Measurements from ENCODE around the gene SCN2B. TPM values are rescaled to one million over a fixed set of nuclear protein-coding genes. Genes with fewer than 3 reads are reported as not detected.

The SCN2B gene
- total RNA-seq, 1 donor from 2014 or later = not detected

DNA sequence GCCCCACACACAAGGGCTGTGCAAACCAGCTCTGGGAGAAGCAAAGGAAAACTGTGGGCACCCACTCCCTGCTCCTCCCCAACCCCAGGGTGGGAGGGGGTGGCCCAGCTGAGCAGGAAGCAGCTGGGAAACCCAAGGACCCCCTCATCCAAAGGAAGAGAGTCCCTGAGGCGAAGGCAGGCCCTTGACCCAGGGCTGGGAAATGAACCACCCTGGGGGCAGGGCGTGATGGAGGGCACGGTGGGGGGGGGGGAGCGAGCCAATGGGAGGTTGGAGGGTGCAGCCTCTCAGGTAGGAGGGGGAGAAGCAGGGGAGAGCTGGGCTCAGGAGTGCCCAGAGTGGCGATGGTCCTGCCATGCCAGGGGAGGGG, 40.7 kb downstream of the SCN2B start:
- no peak for DNase-seq (ENCODE audit: low read depth)

- no peak for DNase-seq (ENCODE audit: low read depth)
Measured at GRCh38 chr11:118135051-118135795, 41.2 kb downstream of the SCN2B start.

- DNase-seq (ENCODE audit: low read depth) = no peak
Measured at GRCh38 chr11:118133816-118134215, 42.6 kb downstream of the SCN2B start.

DNA sequence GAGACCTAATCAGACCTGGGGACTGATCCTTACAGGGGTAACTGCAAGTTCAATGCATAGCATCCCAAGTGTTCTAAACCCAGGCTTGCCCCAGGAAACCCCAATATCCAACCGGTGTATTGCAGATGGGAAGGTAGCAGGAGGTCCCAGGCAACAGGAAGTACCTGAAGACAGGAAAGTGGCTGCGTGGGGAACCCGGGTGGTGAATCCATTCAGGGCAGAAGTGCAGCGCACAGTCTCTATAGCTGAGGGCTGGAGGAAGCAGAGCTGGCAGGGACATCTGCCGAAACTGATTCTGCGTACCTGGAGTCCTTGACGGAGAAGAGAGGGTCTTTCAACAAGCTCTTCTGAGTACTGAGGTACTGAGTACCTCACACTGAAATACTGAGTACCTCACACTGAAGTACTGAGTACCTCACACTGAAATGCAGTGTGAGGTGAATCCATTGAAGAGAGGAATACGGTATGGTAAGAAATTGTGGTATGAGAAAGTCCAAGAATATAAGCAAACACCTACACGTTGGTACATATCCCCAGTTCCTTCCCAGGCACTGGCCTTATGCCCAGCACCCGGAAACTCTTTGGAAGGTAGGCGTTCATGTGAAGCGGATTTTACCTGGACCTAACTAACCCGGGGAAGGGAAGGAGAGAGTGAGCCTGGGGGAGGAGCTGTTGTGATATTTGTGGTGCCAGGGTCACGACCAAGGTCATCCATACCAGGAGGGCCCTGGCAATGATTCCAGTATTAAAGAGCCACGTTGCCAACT, 43.9 kb downstream of the SCN2B start:
- DNase-seq (ENCODE audit: low read depth) = no peak

DNA sequence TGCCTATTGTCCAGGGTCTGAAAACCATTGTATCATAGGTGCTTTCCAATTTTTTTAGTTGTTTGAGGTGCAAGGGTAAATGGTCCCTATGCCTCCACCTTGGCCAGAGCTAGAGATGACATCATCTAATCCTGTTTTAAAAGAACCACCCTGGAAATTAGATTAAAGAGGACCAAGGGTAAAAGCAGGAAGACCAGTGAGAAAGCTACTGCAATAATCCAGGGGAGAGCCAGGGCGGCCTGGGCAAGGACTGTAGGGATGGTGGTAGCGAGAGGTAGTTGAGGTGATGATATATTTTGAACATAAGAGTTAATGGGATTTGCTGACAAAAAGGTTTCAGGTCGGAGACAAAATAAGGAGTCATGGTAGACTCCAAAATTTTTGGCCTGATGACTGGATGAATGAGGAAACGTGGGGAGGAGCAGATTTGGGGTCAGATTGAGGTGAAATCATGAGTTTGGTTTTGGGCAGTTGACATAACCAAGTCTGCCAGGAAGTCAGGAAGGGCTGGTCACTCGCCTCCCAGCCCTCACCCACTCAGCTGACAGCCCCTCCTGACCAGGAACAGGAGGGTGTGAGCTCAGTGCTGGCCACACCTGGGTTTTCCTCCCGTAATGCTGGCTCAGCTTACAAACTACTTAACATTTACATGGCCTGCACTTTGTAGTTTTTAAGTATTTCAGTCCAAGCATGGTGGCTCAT, 46.8 kb downstream of the SCN2B start:
- DNase-seq (ENCODE audit: low read depth) = no peak

DNA sequence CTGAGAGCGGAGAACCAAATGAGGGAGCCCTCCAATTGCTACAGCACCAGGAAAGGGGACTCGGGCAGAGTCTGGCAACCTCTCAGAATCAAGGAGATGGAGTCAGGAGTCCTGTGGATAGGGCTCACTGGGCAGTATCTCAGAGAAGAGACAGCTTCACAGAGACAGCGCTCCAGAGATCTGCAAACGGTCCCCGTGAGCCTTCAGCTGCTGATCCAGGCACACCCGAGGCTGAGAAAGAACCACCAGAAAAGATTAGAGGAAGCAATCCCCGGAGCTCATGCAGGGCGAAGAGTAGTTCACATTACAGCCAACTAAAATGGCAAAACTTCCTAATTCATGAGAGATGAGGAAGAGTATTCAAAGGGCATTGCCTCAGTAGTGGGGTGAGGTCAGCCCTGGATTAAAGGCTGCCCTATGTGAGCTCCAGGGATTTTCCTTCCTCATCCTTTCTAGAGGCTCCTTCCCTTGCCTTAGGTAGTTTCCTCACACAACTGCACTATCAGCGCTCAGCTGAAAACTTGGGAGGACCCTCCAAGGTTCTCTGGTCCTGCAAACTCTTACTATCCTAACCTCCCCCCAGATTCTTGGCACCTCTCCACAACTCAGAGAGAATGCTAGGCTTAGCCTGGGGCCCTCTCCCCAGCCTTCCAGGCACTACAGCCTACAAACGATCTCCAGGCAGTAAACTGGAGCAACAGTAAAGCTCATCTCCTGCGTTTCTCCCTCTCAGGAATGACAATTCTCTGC, 47.5 kb downstream of the SCN2B start:
- no peak for DNase-seq (ENCODE audit: low read depth)

DNA sequence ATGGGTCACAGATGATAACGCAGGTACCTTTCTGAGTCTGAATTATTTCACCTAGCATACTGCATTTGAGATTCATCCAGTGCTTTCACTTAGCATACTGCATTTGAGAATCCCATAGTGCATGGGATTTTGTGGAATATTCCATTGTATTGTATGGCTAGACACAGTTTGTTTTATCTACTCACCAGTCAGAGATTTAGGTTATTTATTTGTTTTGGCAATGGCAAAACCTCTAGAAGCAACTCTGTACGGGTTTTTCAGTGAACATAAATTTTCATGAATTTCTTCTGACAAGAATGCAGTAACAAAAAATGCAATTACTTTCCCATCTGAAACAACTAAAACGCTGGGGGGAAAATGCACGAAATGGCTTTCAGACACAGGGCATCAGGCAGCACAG, 48.1 kb downstream of the SCN2B start:
- no peak for DNase-seq (ENCODE audit: low read depth)

- DNase-seq (ENCODE audit: low read depth) = no peak
Measured at GRCh38 chr11:118126082-118126838, 50.2 kb downstream of the SCN2B start.

DNA sequence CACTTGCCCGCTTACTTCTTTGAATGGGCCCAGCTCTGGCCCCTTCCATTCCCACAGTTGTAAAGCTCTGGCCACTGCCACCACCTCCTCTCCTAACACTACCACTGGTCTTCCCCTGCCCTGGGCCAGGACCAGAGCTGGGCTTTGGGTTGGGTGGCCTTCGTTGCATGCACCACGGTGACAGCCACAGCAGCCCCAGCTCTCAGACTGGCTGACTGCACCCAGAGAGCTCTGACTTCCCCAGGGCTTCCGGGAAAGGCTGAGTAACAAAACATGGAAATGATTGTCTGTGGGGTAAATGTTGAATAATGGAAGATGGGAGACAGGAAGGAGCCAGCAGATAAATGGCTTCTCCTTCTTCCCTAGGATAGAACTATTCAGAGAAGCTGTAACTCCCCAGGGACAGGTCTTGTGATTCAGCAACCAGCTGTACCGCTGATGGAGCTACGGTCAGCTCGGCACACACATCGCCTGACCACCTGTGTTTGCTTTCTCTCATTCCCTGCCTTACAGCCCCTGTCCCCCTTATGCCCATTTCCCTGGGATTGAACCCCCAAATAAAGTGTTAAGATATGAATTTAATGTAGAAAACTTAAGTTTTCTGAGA, 51.4 kb downstream of the SCN2B start:
- peak; percentile 7 for DNase-seq (ENCODE audit: low read depth)

GRCh38 chr11:118120793-118121192, 55.6 kb downstream of the SCN2B start:
- no peak for DNase-seq (ENCODE audit: low read depth)

GRCh38 chr11:118117790-118118601, 58.4 kb downstream of the SCN2B start:
- DNase-seq (ENCODE audit: low read depth) = no peak

- no peak for DNase-seq (ENCODE audit: low read depth)
Measured at GRCh38 chr11:118115048-118115447, 61.4 kb downstream of the SCN2B start.

- no peak for DNase-seq (ENCODE audit: low read depth)
Measured at GRCh38 chr11:118114266-118114665, 62.2 kb downstream of the SCN2B start.

- no peak for DNase-seq (ENCODE audit: low read depth)
Measured at GRCh38 chr11:118112711-118113430, 63.6 kb downstream of the SCN2B start.

Measured in myocyte (in vitro differentiated cells).